Endothelial cell of umbilical vein (primary cell): Measurements from ENCODE around the gene SDK2.

Source experiments
- EZH2 ChIP-seq: IDR thresholded peaks from 2 replicates; pipeline ENCODE4 v1.6.1; 2012; ENCODE audit warnings: borderline replicate concordance, low read depth, mild to moderate bottlenecking, moderate library complexity, low read length, inconsistent platforms; ENCODE audit not compliant: severe bottlenecking
- JUN ChIP-seq: IDR thresholded peaks from 2 replicates; pipeline ENCODE4 v1.6.1; 2011; ENCODE audit warnings: borderline replicate concordance, low read depth; ENCODE audit not compliant: insufficient read length, insufficient read depth
- MYC ChIP-seq: IDR thresholded peaks from one replicate; pipeline ENCODE4 v1.6.1; 2011; ENCODE audit warnings: mild to moderate bottlenecking, low read depth, low read length
- POLR2A ChIP-seq: IDR thresholded peaks from 2 replicates; pipeline ENCODE4 v1.6.1; 2012; ENCODE audit warnings: low read depth, mild to moderate bottlenecking, control low read depth, low read length
- POLR2AphosphoS5 ChIP-seq: IDR thresholded peaks from 2 replicates; pipeline ENCODE4 v1.6.1; 2012; ENCODE audit warnings: low read depth, mild to moderate bottlenecking, control low read depth, low read length, moderate library complexity; ENCODE audit not compliant: insufficient read depth
- TF ChIP-seq, protein P1 (sequence below), 2 donors: IDR thresholded peaks; 1 replicate in 1 of 2; 2 replicates in 1 of 2; pipeline ENCODE4 v1.5.1; 2011; ENCODE audit warnings: low read length in 2 of 2, mild to moderate bottlenecking in 2 of 2, moderate library complexity in 2 of 2, control low read depth in 1 of 2, inconsistent platforms in 1 of 2, low read depth in 1 of 2; ENCODE audit not compliant: insufficient read depth in 1 of 2; ENCODE audit errors: extremely low read depth in 1 of 2

DNA sequence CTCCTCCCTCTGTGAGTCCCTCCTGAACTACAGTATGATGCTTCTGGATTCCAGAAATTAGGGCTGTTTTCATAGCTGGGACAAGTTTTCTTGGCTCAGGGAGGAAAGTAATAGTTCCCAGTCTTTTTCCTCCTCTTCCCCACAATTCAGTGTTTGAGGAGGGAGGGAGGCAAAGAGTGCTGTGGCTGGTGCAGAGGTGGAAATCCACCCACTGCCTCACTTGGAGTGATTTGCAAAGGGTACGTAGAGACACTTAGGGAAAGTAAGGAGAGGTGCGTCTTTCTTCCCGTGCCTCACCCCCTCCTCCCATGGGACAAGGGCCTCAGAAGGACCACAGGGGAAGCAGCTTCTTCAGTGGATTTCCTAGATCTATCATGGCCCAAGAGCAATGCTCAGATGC lies 21.9 kb downstream of the SDK2 start:
- TF ChIP-seq JUN (no peak), POLR2A (no peak), POLR2AphosphoS5 (no peak), EZH2 (no peak), MYC (no peak)
- TF ChIP-seq, protein P1, sequence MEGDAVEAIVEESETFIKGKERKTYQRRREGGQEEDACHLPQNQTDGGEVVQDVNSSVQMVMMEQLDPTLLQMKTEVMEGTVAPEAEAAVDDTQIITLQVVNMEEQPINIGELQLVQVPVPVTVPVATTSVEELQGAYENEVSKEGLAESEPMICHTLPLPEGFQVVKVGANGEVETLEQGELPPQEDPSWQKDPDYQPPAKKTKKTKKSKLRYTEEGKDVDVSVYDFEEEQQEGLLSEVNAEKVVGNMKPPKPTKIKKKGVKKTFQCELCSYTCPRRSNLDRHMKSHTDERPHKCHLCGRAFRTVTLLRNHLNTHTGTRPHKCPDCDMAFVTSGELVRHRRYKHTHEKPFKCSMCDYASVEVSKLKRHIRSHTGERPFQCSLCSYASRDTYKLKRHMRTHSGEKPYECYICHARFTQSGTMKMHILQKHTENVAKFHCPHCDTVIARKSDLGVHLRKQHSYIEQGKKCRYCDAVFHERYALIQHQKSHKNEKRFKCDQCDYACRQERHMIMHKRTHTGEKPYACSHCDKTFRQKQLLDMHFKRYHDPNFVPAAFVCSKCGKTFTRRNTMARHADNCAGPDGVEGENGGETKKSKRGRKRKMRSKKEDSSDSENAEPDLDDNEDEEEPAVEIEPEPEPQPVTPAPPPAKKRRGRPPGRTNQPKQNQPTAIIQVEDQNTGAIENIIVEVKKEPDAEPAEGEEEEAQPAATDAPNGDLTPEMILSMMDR (IDR thresholded peaks at IDR 0.05; ENCODE audit: extremely low read depth in 1 of 2, insufficient read depth in 1 of 2, low read depth in 1 of 2, low read length in 2 of 2), result no peak
